ENCODE measurements around the gene OR52E2.

The OR52E2 gene

DNA sequence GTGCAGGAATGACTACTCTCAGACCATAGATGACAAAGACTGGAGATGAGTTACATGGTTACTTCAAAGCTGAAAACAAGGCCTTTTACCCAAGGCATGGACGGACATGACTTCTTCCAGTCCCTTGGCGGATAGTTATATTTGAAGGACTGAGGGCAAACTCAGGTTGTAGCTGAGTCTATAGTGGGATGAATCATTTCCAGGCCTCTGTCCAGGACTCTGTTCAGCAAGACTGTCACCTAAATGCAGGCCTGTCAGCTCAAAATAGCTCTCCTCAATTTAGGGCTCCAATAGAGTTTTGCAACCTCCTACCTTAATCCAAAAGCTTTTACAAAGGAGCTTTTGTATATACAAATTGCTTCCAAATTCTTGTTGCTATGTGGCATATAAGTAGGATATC lies 37.4 kb downstream of the OR52E2 start:
- Histone ChIP-seq H3K4me3 (ENCODE audit: low read length) (no peak overlapping the region), H4K20me1 (ENCODE audit: control insufficient read depth, insufficient read depth, low read depth, low read length) (no peaks in the 10 kb centered on the region), H3K4me2 (ENCODE audit: low read length) (no peak overlapping the region), H3K9me2 (replicated peaks; ENCODE audit: control insufficient read depth, low read length) (no peaks in the 10 kb centered on the region; the same call in 1 of the 2 replicates), H3K27me3 (ENCODE audit: control insufficient read depth, low read length) (no peaks in the 10 kb centered on the region), H3K9me3 (ENCODE audit: control insufficient read depth, insufficient read depth, low read length) (peaks cover 3% of the 10 kb centered on the region; the same call in 1 of the 2 replicates), H3K36me3 (ENCODE audit: control insufficient read depth, low read length) (no peaks in the 10 kb centered on the region), H3K27ac (ENCODE audit: low read depth, low read length) (no peak overlapping the region), H3F3A (ENCODE audit: control insufficient read depth, insufficient read depth) (no peaks in the 10 kb centered on the region), H3K4me1 (ENCODE audit: control insufficient read depth, low read length) (no peaks in the 10 kb centered on the region), H3K79me2 (ENCODE audit: control insufficient read depth, low read length) (no peaks in the 10 kb centered on the region)
- TF ChIP-seq, protein P1, sequence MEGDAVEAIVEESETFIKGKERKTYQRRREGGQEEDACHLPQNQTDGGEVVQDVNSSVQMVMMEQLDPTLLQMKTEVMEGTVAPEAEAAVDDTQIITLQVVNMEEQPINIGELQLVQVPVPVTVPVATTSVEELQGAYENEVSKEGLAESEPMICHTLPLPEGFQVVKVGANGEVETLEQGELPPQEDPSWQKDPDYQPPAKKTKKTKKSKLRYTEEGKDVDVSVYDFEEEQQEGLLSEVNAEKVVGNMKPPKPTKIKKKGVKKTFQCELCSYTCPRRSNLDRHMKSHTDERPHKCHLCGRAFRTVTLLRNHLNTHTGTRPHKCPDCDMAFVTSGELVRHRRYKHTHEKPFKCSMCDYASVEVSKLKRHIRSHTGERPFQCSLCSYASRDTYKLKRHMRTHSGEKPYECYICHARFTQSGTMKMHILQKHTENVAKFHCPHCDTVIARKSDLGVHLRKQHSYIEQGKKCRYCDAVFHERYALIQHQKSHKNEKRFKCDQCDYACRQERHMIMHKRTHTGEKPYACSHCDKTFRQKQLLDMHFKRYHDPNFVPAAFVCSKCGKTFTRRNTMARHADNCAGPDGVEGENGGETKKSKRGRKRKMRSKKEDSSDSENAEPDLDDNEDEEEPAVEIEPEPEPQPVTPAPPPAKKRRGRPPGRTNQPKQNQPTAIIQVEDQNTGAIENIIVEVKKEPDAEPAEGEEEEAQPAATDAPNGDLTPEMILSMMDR (IDR thresholded peaks at IDR 0.05; ENCODE audit: low read depth, low read length, poor library complexity, severe bottlenecking) = no peak
- TF ChIP-seq EZH2phosphoT487 (IDR thresholded peaks at IDR 0.05; ENCODE audit: borderline replicate concordance, low read length) = no peak

DNA sequence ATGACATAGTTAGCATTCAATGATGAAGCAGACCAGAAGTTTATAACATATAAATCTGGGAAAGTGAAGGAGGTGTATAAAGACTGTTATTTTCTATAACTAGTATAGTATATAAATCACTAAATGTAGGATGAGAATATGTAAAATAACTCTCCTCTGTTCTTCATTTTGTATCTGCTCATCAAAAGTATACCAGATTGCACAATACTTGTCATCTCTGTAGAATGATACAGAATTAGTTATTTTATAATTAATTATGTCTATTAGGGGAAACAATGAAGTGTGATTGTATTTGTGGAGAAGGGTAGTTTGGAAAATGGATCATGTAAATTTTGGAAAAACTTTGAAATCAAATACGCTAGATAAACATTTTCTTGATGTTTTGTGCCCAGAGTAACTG lies 46.4 kb downstream of the OR52E2 start:
- no peaks in the 10 kb centered on the region for H4K20me1 ChIP-seq (ENCODE audit: control insufficient read depth, insufficient read depth, low read depth, low read length)
- no peak overlapping the region for H3K4me2 ChIP-seq (ENCODE audit: low read length)
- no peaks in the 10 kb centered on the region for H3K9me2 ChIP-seq (replicated peaks; ENCODE audit: control insufficient read depth, low read length)
- H3F3A ChIP-seq (ENCODE audit: control insufficient read depth, insufficient read depth) = no peaks in the 10 kb centered on the region
- no peak overlapping the region for H3K27ac ChIP-seq (ENCODE audit: low read depth, low read length)
- no peak for TF ChIP-seq EZH2phosphoT487 (IDR thresholded peaks at IDR 0.05; ENCODE audit: borderline replicate concordance, low read length)
- TF ChIP-seq, protein P1 (IDR thresholded peaks at IDR 0.05; ENCODE audit: low read depth, low read length, poor library complexity, severe bottlenecking) = no peak
- H3K4me1 ChIP-seq (ENCODE audit: control insufficient read depth, low read length) = no peaks in the 10 kb centered on the region
- no peaks in the 10 kb centered on the region for H3K36me3 ChIP-seq (ENCODE audit: control insufficient read depth, low read length)
- no peaks in the 10 kb centered on the region for H3K9me3 ChIP-seq (ENCODE audit: control insufficient read depth, insufficient read depth, low read length)
- H3K27me3 ChIP-seq (ENCODE audit: control insufficient read depth, low read length) = no peaks in the 10 kb centered on the region
- H3K4me3 ChIP-seq (ENCODE audit: low read length) = no peak overlapping the region
- H3K79me2 ChIP-seq (ENCODE audit: control insufficient read depth, low read length) = no peaks in the 10 kb centered on the region

DNA sequence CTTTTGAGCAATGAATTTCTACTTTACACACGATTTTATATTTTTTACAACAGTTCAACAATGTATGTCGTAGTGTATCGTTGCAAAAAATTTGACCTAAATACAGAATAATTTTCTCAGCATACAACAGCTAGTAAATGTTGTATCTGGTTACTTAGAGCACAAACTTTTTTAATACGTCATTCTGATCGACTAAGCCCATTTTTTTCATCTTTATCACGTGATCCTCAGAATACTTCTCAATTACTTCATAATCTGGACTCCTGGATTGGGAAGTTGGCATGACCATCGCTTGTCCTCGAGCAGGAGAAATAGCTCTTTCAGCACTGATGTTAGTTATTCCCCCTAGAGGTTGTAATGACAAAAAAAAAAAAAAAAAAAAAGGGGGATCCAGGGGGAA lies 48.2 kb downstream of the OR52E2 start:
- Histone ChIP-seq H3K9me3 (ENCODE audit: control insufficient read depth, insufficient read depth, low read length) (no peaks in the 10 kb centered on the region), H3K36me3 (ENCODE audit: control insufficient read depth, low read length) (no peaks in the 10 kb centered on the region), H3K79me2 (ENCODE audit: control insufficient read depth, low read length) (no peaks in the 10 kb centered on the region), H3K4me3 (ENCODE audit: low read length) (no peak overlapping the region), H3K4me1 (ENCODE audit: control insufficient read depth, low read length) (no peaks in the 10 kb centered on the region), H3K9me2 (replicated peaks; ENCODE audit: control insufficient read depth, low read length) (no peaks in the 10 kb centered on the region), H3K27ac (ENCODE audit: low read depth, low read length) (no peak overlapping the region), H4K20me1 (ENCODE audit: control insufficient read depth, insufficient read depth, low read depth, low read length) (no peaks in the 10 kb centered on the region), H3F3A (ENCODE audit: control insufficient read depth, insufficient read depth) (no peaks in the 10 kb centered on the region), H3K4me2 (ENCODE audit: low read length) (no peak overlapping the region), H3K27me3 (ENCODE audit: control insufficient read depth, low read length) (no peaks in the 10 kb centered on the region)
- TF ChIP-seq EZH2phosphoT487 (IDR thresholded peaks at IDR 0.05; ENCODE audit: borderline replicate concordance, low read length) = no peak
- TF ChIP-seq, protein P1 (IDR thresholded peaks at IDR 0.05; ENCODE audit: low read depth, low read length, poor library complexity, severe bottlenecking) = no peak
